Left kidney (tissue), 2 donors: ENCODE measurements around the gene HSBP1. TPM values are rescaled to one million over a fixed set of nuclear protein-coding genes. Genes with fewer than 3 reads are reported as not detected.

Experiments used
- DNase-seq: peaks from one replicate; pipeline ENCODE4 v3.0.0-alpha.2; 2013
- polyA plus RNA-seq: library from polyadenylated mRNA; unstranded; fragments of 120-200 nt; gene quantifications from one replicate; pipeline ENCODE4 v1.2.1, GENCODE V29; 2013; ENCODE audit not compliant: insufficient read length

Gene HSBP1
- polyA plus RNA-seq, 1 donor: 217 TPM

DNA sequence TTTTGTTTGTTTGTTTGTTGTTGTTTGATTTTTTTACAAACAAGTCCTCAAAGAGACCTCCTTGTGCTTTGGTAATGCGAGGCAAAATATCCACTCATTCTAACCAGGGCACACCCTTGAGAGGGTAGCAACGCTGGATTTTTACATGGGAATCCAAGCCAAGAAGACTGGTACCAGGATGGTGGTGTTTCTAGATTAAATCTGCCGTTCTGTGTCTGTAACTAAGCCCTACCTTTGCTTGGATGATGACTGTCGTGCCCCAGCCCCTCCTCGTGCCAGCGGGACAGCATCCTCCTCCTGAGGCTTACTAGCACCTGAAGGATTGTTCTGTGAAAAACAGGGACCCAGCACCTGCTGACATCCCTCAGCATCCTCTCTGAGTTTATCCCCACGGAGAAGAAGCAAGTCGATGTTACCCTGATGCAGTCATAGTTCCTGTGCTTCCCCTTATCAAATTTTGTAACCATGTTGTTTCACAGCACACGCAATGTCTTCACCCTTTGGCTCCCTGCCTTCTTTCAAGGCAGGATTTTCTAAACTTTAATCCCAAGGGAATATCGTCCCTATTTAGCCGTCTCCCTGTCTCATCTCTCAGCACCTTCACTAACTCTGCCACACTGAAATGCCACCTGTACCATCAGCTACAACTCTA, 5.1 kb upstream of the HSBP1 start:
- DNase-seq: no peak

DNA sequence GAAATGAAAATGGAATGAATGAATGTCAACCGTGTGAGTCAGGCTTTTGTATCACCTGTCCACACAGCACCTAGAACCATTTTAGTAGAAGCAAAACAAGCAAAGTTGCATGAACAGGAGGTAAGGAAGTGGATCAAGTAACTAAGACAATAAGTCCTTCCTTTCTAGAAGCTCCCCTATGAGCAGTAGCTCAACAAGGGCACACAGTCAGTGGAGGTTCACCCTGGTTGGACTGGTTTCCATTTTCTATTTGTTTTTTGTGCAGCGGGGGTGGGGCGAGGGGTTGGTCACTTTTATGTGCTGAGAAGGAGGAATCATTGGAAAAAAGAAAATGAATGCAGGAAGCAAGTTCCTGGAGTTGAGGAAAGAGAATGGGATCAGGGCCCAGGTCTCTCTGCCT, 4.0 kb upstream of the HSBP1 start:
- DNase-seq: no peak

DNA sequence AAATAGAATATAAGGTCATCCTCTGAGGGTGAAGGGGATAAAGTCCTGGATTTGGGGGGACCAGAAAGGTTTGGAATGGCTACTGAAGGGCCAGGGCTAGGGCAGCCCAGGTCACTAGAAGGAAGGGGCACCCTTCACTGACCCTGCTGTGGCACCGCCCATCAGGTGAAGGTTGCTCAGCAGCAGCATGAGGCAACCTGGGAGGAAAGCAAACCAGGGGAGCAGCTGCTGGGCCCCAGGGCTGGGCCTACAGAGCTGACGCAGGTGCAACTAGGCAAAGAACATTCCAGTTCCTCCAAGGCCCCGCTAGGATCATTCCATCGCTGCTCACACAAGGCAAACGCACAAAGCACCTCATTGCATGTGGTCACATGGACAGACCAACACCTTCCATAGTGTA, 3.4 kb upstream of the HSBP1 start:
- DNase-seq: no peak

DNA sequence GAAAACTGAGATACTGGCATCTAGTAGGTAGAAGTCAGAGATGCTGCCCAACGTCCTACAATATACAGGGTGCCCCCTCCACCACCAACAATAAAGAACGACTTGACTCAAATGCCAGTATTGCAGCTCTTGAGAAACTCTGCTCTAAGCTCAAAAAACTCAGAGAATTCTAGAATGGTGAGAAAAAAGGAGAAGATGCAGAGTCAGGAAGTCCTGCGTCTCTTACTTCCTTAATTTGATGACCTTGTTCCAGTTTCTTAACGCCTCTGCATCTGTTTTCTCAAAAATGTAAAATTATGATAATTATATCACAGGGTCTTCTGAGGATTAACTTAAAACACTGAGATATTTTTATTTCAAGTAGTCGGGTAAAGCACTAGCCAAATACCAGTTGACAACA, 1.7 kb upstream of the HSBP1 start:
- DNase-seq: no peak

DNA sequence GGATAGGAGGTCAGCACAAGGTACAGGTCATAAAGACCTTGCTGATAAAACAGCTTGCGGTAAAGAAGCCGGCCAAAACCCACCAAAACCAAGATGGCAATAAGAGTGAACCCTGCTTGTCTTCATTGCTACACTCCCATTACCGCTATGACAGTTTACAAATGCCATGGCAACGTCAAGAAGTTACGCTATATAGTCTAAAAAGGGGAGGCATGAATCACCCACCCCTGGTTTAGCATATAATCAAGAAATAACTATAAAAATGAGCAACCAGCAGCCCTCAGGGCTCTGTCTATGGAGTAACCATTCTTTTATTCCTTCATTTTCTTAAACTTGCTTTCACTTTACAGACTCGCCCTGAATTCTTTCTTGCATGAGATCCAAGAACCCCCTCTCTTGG, 1.0 kb upstream of the HSBP1 start:
- no peak for DNase-seq

DNA sequence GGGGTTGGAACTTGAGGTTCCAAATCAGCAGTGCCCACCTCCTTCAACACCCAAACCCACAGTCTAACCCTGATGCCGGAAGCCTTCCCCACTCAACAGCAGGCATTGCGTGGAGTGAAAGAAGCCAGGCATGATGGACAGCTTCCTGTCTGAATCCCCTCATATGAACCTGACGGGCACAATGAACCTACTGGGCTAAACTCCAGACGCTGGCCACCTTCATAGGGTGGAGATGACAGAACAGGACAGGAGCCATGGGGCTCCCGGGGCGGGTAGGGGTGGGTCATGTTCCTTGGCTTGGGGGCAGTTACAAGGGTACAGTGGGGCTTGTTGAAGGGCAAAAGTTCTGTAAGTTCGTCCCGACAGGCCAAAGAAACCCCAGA, 460 bp upstream of the HSBP1 start:
- no peak for DNase-seq

DNA sequence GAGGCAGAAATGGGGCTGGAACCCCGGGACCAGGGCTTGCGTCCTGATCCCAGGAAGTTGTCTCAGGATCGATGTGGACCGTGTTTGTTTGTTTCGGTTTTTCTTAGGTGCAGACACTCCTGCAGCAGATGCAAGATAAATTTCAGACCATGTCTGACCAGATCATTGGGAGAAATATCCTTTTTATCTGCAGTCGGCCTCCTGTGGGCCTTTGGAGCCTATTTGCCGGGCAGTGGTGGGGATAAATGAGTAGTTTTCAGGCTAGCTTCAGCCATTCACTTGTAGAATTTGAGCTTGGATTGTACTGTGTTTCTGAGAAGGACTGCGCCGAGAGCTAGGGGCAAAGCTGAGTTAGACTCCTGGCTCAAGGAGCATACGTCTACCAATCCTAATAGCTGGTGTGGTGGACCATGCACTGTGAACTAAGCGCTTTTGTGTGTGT, 816 bp downstream of the HSBP1 start:
- no peak for DNase-seq

DNA sequence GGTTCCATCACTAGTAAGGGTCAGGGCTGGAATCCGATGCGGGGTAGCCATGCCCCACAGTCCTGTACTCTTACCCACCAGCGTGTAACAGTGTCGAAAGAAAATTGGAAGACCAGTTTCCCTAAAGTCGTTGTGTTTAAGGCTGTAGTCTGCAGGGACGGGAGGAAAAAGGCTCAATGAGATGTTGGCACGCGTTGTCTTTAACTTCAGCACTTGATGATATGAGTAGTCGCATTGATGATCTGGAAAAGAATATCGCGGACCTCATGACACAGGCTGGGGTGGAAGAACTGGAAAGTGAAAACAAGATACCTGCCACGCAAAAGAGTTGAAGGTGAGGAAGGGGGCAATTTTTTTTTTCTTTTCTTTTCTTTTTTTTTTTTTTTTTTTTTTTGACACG, 1.3 kb downstream of the HSBP1 start:
- no peak for DNase-seq

DNA sequence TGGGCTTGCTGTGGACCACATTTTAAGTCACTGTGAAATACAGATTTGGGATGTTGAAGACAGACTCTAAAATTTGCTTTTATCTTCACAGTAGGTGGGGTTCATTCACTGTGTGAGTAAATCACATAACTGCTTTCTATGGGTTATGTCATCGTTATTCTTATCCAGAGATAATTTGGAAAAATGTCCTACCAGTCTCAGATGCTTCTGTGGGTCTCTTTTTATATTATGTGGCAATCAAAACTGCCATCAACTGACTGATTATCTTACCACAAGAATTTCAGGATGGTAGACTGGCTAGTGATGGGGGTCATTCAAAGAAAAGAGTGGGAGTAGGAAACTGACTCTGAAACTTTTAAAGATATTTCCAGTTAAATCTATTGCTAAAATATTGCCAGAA, 3.1 kb downstream of the HSBP1 start:
- no peak for DNase-seq

DNA sequence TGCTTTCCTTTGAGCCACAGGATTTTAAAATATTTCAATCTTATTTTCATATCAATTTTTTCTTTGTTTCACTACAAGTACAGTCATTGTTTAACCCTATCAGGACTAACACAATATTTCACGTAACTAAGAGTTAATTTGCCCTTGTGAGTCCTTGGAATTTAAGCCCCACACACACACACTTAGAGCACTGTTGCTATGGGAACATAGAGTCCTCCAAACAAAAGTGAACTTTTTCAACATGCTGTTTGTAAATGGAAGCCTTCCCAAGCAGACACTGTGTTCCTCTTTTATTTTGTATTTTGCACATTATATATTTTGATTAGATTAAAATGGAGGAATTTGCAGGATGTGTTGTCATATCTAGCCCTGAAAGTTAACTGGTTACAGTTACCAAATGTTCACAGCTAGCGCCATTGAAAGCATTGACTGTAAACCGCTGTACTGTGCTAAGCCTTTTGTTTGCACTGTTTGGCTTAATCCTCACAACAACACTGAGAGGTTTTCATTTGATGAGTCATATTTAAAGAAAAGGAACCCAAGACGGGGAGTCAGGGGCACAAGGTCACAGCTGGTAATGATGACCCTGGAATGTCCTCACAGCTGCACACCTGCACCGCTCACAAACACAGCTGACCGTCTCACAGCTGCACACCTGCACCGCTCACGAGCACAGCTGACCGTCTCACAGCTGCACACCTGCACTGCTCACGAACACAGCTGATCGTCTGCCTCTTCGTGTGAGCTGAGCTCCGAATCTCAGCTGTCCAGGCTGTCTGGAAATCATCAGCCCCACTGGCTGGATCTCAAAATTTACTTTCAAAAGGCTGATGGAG, 6.3 kb downstream of the HSBP1 start:
- DNase-seq: no peak

DNA sequence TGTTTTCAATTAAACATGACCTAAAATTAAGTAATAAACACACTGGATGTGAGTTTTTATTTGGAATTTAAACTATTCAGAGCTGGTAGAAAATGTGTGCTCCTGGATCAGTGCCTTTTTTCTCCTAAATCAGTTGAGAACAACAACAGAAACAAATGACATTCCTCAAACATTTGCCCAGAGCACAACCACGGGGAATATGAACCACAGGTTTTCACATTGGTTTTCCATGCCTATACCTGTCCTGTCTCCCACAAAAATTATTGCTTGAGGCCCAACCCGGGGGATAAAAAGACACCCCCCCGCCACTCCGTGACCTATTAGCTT, 6.8 kb downstream of the HSBP1 start:
- no peak for DNase-seq

DNA sequence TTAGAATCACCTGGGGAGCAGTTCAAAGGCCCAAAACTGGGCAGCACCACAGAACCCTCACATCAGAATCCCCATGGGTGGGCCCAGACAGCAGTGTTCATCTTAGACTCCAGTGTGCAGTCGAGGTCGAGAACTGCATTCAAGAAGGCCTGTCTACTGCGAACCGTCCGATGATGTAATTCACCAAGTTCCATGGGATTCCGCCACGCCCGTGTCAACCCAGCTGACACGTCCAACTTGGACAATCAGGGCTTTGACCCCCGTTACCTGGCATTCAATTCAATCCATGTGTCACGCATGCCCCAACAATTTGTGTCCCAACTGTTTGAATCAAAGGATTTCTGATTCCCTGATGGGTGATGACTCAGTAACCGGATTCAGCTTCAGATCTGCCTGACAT, 9.2 kb downstream of the HSBP1 start:
- DNase-seq: no peak

DNA sequence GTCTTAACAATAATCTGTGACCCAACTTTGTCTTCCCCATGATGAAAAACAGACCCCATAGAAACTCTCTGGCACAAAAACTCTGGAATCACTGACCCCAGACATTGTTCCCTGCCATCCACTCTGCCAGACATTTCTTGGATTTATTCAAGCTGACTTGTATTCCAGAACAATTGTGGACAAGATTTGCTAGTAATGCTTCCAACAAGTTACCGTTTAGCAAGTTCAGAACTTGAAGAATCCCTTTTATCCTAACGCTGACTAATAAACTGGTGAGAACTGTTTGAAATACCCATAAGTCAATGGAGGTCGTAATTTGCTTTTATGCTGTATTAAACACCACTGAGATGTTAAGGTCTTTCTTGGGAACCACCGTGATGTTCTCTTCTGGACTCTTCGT, 10.5 kb downstream of the HSBP1 start:
- DNase-seq: no peak

DNA sequence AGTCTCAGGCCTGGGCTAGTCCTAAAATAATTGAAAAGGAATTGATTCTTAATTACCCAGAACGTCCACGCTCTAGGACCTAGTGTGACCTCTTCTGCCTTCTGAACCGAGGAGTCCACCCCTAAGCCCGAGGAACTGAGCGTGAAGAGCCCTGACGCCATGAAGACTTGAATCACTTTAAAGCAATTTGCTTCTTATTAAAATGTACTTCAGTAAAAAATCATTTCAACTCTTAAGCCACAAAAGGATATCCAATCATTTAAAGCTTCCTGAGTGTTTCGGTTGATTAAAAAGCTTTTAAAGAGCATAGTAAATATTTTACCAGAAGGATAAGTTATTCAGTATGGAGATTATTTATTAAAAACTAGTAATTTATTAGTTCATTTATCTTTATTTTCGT, 11.6 kb downstream of the HSBP1 start:
- no peak for DNase-seq

DNA sequence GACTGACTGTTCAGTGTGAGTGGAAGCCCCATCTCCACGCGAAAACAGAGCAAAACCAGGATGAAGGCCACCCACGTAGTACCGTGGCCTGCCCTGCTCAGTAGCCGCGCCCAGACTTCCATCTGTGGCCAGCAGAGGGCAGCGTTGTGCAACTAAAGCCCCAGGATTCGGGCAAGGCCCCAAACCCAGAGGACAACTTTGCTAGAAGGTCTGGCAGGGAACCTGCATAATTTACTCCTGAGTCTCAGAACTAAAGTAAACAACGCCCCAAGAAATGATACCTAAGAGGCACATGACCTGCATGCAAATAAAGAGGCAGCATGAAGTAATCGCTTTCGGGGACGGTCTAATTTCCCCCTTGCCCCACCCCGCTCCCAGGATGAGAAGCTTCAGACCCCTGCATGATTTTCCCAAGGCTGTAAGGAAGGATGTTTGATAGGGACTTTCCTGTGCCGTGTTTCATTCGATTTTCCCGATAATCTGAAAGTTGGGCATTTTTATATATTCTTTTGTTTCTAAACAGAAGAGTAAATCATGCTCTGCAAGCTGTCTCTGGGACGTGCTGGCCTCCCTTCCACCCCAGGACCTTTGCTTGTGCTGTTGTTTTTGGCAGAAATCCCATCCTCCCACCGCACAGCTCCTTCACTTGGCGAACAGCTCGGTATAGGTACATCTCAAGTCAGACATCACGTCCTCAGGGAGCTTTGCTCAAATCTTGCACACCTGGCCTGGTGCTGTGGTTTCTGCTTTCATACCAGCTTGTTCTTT, 18.6 kb downstream of the HSBP1 start:
- DNase-seq: peak; percentile 59

DNA sequence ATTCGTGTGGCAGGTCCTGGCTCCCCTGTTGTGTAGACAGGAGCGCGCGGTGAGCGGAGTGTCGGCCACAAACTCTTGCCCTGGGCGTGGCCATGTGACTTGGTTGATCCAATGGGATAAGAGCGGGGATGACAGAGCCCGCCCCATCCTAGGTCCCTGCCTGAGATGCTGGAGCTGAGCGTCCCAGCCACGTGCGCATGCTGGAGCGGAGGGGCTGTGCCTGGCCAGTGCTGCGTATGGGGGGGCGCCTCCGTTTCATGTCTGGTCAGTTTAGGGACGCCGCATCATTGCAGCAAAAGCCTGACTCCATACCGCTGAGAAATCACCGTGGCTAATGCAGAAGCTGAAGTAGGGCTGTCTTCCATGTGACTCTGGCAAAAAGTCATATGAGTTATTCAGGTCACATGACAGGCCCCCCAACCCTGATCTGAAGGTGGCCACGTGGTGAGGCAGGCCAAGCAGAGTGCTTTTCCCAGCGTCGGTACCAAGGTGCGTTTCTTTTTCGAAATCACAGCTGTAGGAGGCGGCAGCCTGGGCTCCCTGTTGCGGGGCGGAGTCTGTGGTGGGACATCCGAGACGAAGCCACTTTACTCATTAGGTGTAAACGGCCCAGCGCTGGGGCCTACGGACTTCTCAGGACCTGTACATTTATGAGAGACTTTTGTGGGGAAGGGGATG, 22.5 kb downstream of the HSBP1 start:
- DNase-seq: no peak

DNA sequence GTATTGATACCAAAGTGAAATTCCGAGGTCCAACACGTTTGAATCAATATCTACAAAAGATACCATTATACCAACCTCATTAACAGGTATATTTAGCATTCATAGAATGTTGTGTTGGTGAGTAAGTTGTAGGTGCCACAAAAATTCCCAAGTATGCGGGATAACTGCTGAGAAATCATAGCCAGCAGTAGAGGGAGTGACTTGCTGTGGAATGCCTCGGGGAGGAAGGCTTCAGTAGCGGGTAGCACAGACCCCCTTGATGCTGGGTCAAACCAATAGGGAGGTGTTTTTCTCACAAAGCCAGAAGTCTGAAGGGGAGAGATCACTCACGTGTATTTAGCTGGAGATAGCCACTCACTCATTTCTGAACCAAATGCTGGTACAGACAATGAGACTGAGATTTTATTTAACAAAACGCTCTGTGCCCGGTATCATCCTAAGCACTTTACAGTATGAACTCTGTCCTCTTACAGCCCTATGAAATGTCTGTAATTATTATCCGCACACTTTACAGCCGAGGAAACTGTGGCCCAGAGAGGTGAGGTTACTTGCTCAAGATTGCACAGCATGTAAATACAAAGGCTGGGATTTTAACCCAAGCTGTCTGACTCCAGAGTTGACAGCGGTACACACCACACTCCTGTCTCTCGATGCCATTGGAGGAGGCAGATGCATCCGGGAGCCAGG, 23.1 kb downstream of the HSBP1 start:
- no peak for DNase-seq

DNA sequence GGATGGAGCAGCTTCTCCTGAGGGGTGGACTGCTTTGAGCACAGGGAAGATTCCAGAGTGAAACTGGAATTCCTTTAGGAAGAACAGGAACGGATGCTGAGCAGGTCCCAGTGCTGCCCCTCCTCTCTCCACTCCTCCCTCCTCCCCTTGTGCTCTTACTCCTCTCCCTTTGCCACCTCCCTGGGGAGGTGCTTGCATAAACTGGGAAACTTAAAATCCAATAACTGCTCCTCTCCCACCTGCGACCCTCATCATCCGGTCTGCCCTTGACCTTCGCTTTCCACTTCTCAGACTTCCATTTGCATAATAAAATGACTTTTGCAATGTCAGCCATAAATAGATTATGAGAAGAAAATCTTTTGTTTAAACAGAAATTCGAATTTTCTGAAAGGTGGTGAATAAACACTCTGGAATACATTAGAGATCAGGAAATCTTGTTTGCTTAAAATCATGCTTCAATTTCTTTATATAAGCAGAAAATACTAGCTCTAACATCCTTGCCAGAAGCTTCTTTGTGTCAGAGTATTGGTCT, 23.7 kb downstream of the HSBP1 start:
- DNase-seq: no peak

DNA sequence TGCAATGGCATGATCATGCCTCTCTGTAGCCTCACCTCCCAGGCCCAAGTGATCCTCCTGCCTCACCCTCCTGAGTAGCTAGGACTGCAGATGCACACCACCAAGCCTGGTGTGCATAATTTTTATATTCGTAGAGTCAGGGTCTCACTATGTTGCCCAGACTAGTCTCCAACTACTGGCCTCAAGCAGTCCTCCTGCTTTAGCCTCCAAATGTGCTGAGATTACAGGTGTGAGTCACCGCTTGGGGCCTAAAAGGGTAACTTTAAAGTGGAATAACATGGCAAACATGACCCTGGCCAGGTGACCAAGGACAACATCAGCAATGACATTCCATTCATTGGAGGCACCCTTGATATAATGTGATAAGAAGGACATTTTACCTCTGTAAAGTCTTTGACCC, 26.1 kb downstream of the HSBP1 start:
- DNase-seq: no peak

DNA sequence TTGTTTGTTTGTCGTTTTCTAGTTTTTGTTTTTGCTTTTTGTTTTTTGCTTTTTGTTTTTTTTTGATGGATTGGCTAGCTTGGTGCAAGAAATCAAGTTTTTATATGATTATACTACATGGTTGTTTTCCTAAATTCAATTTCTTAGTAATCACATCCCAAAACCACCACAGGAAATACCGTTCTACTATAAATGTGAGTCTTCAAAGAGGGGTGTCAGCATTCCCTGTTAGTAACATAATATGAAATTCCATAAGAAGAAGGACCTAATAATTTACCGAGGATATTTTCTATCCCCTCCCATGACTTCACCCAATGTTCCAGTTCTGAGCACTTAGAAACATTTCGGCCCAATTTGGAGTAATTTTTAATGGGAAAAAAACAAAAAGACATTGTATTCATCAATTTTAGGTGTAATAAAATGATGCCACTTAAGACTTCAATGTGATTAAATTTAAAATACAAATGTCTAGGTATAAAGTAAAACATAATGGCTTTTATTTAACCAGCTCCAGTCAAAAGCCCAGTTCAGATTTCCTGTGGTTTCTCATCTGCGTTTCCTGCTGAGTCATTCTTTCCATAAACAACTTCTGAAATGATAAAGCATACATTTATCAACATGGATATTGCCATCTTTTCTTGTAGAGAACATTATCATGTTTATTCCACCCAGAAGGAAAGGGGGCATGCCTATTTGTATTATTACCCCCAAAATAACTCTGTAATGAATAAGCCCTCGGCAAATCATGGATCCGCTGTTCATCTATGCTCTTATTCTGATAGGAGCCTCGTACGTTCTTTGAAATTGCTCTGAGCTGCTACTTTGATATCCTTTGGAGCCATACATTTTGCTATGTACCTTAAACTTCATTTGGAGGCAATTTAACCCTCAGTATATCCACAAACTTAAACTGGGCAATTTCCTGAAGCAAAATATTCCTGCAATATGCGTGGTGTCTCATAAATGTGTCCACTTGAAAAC, 28.1 kb downstream of the HSBP1 start:
- DNase-seq: no peak

DNA sequence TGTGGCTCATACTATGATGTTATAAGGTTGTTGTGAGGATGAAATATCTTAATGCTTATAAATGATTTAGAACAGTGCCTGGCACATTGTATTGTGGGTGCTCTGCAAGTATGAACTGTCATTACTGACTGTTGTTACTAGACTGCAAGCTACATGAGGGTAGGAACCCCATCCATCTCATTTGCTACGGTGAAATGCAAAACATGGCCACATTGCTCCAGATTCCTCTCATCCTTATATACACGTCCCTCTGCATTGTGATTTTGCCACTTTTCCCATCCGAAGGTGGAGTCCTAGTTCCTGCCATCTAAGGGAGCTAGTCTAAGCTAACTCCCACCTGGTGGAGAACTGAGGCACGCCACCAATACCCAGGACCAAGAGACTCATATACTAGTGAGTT, 29.8 kb downstream of the HSBP1 start:
- no peak for DNase-seq
